Femur (tissue), 1 donor: ENCODE results near the gene CADM2.

Experiments
- DNase-seq: peaks from one replicate; pipeline ENCODE4 v3.0.0-alpha.2; 2017

Gene CADM2

DNA sequence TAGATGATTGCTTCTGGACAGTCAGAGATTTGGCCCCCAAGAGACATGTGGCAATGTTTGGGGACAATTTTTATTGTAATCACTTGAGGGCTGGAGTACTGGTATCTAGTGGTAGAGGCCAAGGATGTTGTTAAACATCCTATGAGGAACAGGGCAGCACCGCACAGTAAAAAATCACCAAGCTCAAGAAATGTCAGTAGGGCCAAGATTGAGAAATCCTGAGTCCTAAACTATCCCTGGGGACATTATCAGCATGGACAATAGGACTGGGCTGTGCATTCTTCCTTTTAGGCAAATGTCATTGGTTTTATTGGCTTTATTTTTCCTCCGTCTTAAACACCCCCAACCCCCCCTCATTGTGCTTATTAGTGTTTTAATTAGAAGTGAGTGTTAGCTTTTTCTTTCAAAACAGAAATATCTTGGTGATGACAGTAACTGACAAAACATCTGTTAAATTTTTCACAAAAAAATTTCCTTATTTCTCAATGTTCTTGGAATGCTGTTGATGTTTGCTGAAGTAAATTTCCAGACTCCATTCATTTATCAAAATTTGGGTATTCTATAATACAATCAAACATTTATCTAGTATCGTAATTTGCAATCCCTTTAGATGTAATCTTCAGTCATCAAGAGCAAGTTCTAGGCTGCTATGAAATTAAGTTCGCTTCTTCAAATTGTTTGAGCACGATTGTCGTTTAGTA is 1087.8 kb downstream of the CADM2 start:
- no peak for DNase-seq

DNA sequence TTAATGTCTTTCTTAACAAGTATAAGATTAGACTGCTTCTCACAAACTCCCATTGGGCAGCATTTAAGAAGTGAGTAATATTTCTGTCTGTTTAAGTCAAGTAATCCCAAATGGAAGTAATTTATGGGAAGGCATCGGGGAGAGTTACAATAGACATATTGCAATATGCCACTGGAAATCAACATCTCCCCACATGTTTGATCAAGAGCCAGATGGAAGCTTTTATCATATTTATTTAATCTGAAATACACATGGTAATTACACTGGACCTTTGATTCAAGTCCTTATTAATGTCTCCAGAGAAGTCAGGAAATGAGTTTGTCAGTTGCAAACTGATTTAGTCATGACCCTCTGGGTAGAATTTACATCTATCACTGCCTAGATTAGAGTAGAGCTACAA is 1088.4 kb downstream of the CADM2 start:
- DNase-seq, result no peak

GRCh38 chr3:86051058-86051457 is 1092.3 kb downstream of the CADM2 start:
- no peak for DNase-seq

- no peak for DNase-seq
Measured at GRCh38 chr3:86056032-86056431, 1097.2 kb downstream of the CADM2 start.

DNA sequence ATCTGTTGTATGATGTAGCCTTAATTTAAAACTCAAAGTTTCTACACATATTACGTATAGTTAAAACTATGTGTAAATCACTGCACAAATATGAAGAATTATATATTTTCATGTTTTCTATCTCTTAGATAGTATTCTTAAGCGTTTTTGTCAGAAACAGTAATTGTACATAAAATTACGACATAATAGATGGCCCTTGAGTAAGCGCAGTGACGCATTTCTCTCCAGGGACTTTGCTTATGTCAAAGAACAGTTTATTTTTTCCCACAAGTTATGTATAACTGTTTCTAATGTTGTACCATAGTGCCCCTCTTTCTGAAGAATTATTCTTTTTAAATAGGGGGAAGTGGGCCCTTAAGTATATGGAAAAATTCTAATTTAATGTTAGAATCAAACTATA is 1098.2 kb downstream of the CADM2 start:
- no peak for DNase-seq

DNA sequence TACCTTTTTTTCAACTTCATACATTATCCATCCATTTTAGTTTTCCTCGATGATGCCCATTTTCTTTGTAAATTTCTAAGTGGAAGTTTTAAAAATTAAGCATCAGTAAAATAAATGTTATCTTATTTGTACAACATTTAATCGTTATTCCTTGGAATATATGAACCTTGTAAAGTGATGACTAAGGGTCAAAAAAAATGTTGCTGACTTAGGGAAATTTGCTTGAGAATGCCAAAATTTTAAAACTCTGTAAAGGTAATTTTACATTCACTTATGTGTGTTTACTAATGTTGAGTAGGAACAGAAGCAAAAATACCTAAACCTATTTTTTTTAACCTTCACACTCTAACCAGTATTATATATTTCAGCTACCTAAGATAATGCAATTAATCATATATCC is 1115.0 kb downstream of the CADM2 start:
- no peak for DNase-seq

- no peak for DNase-seq
Measured at GRCh38 chr3:86087160-86087871, 1128.5 kb downstream of the CADM2 start.

GRCh38 chr3:86104154-86104553 is 1145.4 kb downstream of the CADM2 start:
- DNase-seq, result no peak

DNA sequence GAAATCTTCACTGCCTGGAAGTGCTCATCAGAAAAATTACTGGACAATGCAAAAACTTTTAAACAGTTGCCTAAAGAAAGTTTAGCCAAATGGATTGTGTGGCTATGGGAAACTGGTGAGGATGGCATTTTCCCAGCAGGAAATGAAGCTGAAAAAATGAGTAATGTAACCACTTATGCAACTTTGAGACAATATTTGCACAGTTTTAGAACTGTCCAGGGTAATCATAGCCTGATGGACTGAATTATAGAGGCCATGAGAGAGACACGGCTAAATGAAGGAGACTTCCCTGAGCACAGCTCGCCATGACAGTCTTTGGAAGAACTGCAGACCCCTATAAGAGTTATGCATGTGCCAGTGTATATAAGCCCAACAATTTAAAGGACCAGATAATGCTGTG is 1150.6 kb downstream of the CADM2 start:
- no peak for DNase-seq
